ENCODE data around the gene ANGPTL8.

Gene ANGPTL8

DNA sequence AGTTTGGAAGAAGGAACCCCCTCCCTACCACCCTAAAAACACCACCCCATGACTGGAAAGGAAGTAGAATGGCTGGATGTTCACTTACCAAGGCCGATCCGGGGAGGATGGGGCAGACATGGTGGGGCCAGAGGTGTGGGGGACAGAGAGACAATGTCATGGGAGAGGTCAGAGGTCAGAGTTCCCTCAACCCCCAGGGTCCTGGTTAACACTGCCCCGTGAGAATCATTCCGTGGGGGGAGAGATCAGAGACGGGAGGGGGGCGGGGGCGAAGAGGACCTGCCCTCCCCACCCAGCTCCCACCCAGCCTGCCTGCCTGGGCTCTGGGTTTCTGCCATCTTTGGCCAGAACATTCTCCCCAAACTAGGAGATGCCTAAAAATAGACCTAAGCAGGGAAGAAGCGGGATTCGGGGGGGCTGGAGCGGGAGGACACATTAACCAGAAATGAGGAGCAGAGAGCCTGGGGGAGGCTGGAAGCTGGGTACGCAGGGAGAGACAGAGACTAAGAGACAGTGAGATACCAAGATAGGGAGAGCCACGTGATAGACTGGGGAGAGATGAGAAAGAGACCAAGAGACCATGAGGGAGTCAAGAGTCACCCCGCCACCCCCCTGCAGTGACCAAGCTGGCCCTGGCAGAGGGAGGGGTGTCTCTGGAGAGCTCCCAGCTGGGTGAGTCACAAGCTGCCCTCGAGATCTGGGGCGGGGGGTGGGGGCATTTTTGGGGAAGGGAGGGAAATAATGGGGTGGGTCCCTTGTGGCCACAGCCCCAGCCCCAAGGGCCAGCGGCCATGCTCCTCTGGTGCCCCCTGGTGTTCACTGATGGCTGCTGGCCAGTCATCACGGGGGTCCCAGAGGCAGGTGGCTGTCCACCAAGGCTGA lies 36.0 kb upstream of the ANGPTL8 start:
- DNase-seq (ENCODE audit: low read depth in 2 of 2): no peak

GRCh38 chr19:11204076-11204602 lies 35.3 kb upstream of the ANGPTL8 start:
- DNase-seq (ENCODE audit: low read depth in 2 of 2): no peak

DNA sequence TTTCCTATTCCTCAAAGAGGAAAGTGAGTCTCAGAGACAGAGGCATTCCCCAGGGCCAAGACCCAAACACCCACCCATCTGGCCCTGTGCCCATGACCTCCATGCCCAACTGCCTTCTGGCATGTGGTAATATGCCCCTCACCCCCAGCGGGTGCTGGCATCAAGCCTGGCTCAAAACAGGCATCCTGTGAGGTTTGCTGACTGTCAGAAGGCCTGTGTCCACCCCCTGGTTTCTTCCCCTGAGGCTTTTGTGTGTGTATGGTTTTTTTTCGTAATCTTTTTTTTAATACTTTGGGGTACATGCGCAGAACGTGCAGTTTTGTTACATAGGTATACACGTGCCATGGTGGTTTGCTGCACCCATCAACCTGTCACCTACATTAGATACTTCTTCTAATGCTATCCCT lies 34.5 kb upstream of the ANGPTL8 start:
- DNase-seq (ENCODE audit: low read depth in 2 of 2): no peak

- no peak for DNase-seq (ENCODE audit: low read depth in 2 of 2)
Observed at GRCh38 chr19:11205939-11206570, 33.4 kb upstream of the ANGPTL8 start.

GRCh38 chr19:11208561-11209471 lies 30.6 kb upstream of the ANGPTL8 start:
- no peak for DNase-seq (ENCODE audit: low read depth in 2 of 2)

DNA sequence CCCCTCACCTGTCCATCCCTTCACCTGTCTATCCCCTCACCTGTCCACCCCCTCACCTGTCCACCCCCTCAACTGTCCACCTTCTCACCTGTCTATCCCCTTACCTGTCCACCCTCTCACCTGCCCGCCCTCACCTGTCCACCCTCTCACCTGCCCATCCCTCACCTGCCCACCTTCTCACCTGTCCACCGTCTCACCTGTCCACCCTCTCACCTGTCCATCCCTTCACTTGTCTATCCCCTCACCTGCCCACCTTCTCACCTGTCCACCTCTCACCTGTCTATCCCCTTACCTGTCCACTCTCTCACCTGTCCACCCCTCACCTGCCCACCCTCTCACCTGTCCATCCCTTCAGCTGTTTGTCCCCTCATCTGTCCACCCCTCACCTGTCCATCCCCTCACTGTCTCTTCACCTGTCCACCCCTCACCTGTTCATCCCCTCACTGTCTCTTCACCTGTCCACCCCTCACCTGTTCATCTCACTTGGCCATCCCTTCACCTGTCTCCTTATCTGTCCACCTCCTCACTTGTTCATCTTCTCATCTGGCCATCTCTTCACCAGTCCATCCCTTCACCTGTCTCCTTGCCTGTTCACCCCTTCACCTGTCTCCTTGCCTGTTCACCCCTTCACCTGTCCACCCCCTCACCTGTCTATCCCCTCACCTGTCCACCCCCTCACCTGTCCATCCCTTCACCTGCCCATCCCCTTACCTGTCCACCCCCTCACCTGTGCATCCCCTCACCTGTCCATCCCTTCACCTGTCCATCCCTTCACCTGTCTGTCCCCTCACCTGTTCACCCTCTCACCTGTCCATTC lies 29.4 kb upstream of the ANGPTL8 start:
- DNase-seq (ENCODE audit: low read depth in 2 of 2): no peak

- no peak for DNase-seq (ENCODE audit: low read depth in 2 of 2)
Observed at GRCh38 chr19:11210656-11210928, 28.8 kb upstream of the ANGPTL8 start.

- DNase-seq (ENCODE audit: low read depth in 2 of 2): no peak
Observed at GRCh38 chr19:11214387-11214786, 25.0 kb upstream of the ANGPTL8 start.

DNA sequence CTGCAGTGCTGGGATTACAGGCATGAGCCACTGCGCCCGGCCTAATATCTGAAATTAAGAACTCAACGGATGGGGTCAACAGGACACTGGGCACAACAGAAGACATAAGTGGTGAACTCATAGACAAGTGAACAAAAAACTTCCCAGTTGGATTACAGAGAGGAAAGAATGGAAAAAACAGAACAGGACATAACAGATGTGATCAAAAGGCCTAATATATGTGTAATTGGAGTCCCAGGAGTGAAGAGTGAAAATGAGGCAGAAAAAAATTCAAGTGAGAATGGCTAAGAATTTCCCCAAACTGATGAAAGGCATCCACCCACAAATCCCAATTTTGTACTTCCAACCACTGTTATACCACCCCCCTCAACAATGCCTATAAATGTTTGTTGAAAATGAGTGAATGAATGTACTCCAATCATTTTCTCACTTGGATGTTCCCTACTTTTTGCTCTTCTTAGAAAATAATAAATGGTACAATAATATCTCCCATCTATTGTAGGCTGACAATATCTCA lies 18.3 kb upstream of the ANGPTL8 start:
- no peak for DNase-seq (ENCODE audit: low read depth in 2 of 2)

DNA sequence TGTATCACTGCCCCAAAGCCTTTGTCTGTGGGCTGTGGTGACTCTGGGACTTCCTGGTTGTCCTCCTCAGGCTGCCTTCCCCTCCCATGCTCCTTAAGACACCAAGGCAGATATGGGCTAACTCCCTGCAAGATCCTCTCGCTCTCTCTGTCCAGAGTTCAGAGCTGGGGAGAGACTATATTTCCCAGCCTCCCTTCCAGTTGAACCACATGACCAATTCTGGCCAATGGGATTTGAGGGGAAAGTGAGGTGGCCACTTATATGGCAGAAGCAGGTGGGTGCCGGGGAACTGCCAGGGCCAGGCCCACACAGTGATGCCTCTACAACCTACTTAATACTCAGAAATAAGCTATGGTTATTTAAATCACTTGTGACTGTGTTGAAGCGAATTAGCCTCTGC lies 16.2 kb upstream of the ANGPTL8 start:
- no peak for DNase-seq (ENCODE audit: low read depth in 2 of 2)

DNA sequence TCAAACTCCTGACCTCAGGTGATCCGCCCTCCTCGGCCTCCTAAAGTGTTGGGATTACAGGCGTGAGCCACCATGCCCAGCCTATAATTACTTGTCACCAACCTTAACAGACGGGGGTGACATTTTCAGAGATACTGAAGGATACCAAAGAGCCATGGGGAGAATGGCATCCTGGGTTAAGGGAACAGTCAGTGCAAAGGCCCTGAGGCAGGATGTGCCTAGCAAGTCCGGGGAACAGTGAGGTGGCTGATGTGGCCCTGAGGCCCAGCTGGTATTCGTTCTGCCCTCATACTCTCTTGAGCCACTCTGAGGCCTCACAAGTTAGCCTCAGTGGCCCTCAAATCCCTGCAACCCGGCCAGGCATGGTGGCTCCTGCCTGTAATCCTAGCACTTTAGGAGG lies 15.0 kb upstream of the ANGPTL8 start:
- no peak for DNase-seq (ENCODE audit: low read depth in 2 of 2)

DNA sequence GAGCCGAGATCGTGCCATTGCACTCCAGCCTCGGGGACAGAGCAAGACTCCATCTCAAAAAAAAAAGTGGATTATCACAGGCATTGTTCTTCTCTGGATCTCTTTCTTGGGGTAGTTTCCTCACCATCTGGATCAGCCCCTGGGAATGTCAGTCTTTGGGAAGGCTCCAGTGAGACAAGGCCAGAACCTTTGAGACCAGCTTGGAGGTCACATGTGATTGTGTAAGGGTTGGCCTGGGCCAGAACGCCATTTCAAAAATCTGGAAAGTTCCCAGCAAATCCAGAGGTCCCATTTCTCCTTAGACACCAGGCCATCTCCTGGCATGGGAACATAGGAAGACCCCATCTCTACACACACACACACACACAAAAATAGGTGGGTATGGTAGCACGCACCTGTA lies 14.2 kb upstream of the ANGPTL8 start:
- DNase-seq (ENCODE audit: low read depth in 2 of 2): no peak

GRCh38 chr19:11225815-11226214 lies 13.6 kb upstream of the ANGPTL8 start:
- no peak for DNase-seq (ENCODE audit: low read depth in 2 of 2)

- no peak for DNase-seq (ENCODE audit: low read depth in 2 of 2)
Observed at GRCh38 chr19:11226716-11227166, 12.7 kb upstream of the ANGPTL8 start.

DNA sequence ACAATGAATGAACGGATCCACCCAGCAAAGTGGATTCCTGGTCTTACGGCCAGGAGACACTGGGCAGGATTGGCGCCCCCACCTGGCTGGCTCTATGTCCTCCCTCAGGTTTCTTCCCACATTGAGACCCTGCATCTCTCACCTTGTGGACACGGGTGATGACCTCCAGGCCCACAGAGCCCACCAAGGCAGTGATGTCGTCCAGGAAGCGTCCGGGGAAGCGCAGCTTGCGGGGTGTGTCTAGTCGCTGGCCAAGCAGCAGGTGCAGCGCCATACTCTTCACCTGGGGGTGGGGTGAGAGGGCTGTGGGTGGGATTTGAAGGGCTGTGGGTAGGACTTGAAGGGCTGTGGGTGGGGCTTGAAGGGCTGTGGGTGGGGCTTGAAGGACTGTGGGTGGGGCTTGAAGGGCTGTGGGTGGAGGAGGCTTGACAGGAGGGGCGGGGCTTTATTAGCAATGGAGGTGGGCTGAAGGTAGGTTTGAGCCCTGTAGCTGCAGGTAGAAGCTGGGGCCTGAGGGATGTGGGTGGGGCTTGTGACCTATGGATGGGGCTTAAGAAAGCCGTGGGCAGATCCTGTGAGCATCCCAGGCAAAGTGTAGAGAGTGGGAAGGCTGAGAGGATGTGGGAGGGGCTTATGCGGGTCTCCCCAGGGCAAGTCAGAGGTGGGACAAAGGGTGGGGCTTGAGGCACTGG lies 12.1 kb upstream of the ANGPTL8 start:
- DNase-seq (ENCODE audit: low read depth in 2 of 2): no peak

- no peak for DNase-seq (ENCODE audit: low read depth in 2 of 2)
Observed at GRCh38 chr19:11230621-11231386, 8.6 kb upstream of the ANGPTL8 start.

DNA sequence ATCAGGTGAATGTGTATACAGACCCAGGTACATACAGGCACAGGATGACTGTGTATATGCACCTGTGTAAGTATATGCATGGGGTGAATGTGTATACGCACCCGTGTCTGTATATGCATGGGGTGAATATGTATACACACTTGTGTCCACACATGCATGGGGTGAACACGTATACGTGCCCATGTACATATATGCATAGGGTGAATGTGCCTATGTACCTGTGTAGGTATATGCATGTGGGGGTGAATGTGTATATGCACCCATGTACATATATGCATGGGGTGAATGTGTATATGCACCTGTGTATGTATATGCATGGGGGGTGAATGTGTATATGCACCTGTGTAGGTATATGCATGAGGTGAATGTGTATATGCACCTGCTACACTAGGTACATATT lies 6.9 kb upstream of the ANGPTL8 start:
- no peak for DNase-seq (ENCODE audit: low read depth in 2 of 2)

- no peak for DNase-seq (ENCODE audit: low read depth in 2 of 2)
Observed at GRCh38 chr19:11233073-11233472, 6.3 kb upstream of the ANGPTL8 start.

GRCh38 chr19:11234486-11235075 lies 4.8 kb upstream of the ANGPTL8 start:
- no peak for DNase-seq (ENCODE audit: low read depth in 2 of 2)

Data from stimulated activated CD8-positive, alpha-beta memory T cell treated with anti-CD3 and anti-CD28 coated beads, Interleukin-15, amount 100 ng/mL, for 4 hours (primary cell).